DND-41 (cell line): Measurements from ENCODE around the gene ERC2.

Experiments
- ATAC-seq: fragments of 200-7000 bp; cut with Tn5 transposase; 3 replicates; pipeline ENCODE4 v1.9.1; 2021; ENCODE audit warnings: low read depth; ENCODE audit not compliant: insufficient read depth
- DNase-seq: peaks from one replicate; pipeline ENCODE4 v3.0.0-alpha.2; 2020
- H2AFZ ChIP-seq: 2 replicates; pipeline ENCODE4 v1.6.0; 2012; ENCODE audit warnings: low read depth, low read length
- H3K27ac ChIP-seq: 2 replicates; pipeline ENCODE4 v1.5.1; 2012; ENCODE audit warnings: low read length, inconsistent platforms
- H3K27me3 ChIP-seq: fragments of 200-600 bp; sonication (generic); 2 replicates; pipeline ENCODE4 v1.6.0; 2012; ENCODE audit warnings: low read length, mild to moderate bottlenecking, inconsistent platforms; ENCODE audit not compliant: insufficient read depth, poor library complexity
- H3K36me3 ChIP-seq: 2 replicates; pipeline ENCODE4 v1.5.1; 2012; ENCODE audit warnings: low read length, inconsistent platforms; ENCODE audit not compliant: insufficient read depth
- H3K4me1 ChIP-seq: 2 replicates; pipeline ENCODE4 v1.5.1; 2012; ENCODE audit warnings: mild to moderate bottlenecking, low read length; ENCODE audit not compliant: insufficient read depth
- H3K4me2 ChIP-seq: 2 replicates; pipeline ENCODE4 v1.6.0; 2012; ENCODE audit warnings: mild to moderate bottlenecking, moderate library complexity, low read length, inconsistent platforms; ENCODE audit not compliant: insufficient read depth
- H3K4me3 ChIP-seq, 2 experiments: fragments of 200-600 bp in 1 of 2; shearing (Covaris generic) in 1 of 2; 2 replicates each; pipeline ENCODE4 v1.5.1; 2012 to 2016; ENCODE audit warnings: inconsistent platforms in 2 of 2, low read length in 2 of 2, mild to moderate bottlenecking in 2 of 2, low read depth in 1 of 2, moderate library complexity in 1 of 2
- H3K79me2 ChIP-seq: 2 replicates; pipeline ENCODE4 v1.6.0; 2012; ENCODE audit warnings: low read length, inconsistent platforms; ENCODE audit not compliant: insufficient read depth
- H3K9ac ChIP-seq: 2 replicates; pipeline ENCODE4 v1.6.0; 2012; ENCODE audit warnings: low read depth, mild to moderate bottlenecking, inconsistent platforms, low read length, moderate library complexity
- H3K9me3 ChIP-seq: 2 replicates; pipeline ENCODE4 v1.5.1; 2012; ENCODE audit warnings: low read length, moderate library complexity, mild to moderate bottlenecking, inconsistent platforms; ENCODE audit not compliant: insufficient read depth, severe bottlenecking
- H4K20me1 ChIP-seq: 2 replicates; pipeline ENCODE4 v1.6.0; 2012; ENCODE audit warnings: low read length; ENCODE audit not compliant: insufficient read depth
- EZH2 ChIP-seq: IDR thresholded peaks from 3 replicates; pipeline ENCODE4 v1.6.1; 2012; ENCODE audit warnings: borderline replicate concordance, low read depth, mild to moderate bottlenecking, moderate library complexity, low read length, inconsistent platforms; ENCODE audit not compliant: severe bottlenecking
- TF ChIP-seq, protein P1 (sequence below): IDR thresholded peaks from 2 replicates; pipeline ENCODE4 v1.5.1; 2012; ENCODE audit warnings: borderline replicate concordance, low read length, moderate library complexity, mild to moderate bottlenecking; ENCODE audit not compliant: poor library complexity, severe bottlenecking; ENCODE audit errors: extremely low read depth

Gene ERC2

DNA sequence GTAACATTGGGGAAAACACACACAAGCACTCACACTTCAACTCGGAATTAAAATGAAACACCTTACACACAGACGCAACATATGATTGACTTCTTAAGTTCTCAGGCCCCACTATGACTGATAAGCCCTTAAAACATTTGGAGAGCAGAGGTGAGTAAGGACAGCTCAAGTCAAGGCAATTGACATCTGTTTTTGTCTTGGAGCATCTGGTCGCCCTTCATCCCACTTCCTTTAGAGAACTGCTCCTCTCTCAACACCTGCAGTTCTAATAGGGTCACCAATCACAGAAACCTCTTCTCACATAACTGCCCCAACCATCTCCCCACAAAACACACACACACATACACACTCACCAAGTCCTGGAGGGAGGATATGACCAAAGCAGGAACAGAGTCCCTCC is 43.4 kb downstream of the ERC2 start:
- Histone ChIP-seq H3K9ac (no peak overlapping the region), H4K20me1 (no peaks in the 10 kb centered on the region; the same call in 1 of the 2 replicates), H3K36me3 (no peaks in the 10 kb centered on the region), H3K4me2 (no peak overlapping the region), H3K4me1 (no peaks in the 10 kb centered on the region), H3K4me3 (no peak overlapping the region), H3K27ac (no peak overlapping the region), H2AFZ (no peak overlapping the region), H3K27me3 (peaks cover 18% of the 10 kb centered on the region), H3K79me2 (no peaks in the 10 kb centered on the region), H3K9me3 (no peaks in the 10 kb centered on the region)
- no peak for TF ChIP-seq EZH2
- TF ChIP-seq, protein P1, sequence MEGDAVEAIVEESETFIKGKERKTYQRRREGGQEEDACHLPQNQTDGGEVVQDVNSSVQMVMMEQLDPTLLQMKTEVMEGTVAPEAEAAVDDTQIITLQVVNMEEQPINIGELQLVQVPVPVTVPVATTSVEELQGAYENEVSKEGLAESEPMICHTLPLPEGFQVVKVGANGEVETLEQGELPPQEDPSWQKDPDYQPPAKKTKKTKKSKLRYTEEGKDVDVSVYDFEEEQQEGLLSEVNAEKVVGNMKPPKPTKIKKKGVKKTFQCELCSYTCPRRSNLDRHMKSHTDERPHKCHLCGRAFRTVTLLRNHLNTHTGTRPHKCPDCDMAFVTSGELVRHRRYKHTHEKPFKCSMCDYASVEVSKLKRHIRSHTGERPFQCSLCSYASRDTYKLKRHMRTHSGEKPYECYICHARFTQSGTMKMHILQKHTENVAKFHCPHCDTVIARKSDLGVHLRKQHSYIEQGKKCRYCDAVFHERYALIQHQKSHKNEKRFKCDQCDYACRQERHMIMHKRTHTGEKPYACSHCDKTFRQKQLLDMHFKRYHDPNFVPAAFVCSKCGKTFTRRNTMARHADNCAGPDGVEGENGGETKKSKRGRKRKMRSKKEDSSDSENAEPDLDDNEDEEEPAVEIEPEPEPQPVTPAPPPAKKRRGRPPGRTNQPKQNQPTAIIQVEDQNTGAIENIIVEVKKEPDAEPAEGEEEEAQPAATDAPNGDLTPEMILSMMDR: no peak
- no peak for ATAC-seq
- no peak for DNase-seq

DNA sequence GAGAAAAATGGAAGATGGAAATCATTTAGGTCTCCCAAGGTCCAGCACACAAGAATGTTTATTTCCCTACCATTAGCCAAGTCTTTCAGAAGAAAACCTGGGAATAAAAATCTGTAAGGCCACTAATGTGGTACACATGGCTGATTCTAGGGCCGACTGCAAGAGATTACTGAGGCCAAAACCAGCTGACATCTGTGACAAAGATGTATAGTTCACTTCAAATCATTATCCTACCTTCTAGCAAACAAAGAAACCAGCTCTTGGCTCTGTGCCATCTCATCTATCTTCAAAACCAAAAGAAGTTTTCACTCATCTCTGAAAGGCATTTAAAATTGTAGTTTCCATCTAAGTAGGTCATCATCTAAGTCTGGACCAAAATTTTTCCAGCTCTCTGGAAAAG is 43.9 kb downstream of the ERC2 start:
- Histone ChIP-seq H3K9me3 (no peaks in the 10 kb centered on the region), H3K4me1 (no peaks in the 10 kb centered on the region), H3K27me3 (peaks cover 17% of the 10 kb centered on the region), H3K27ac (no peak overlapping the region), H4K20me1 (no peaks in the 10 kb centered on the region; the same call in 1 of the 2 replicates), H3K79me2 (no peaks in the 10 kb centered on the region), H3K36me3 (no peaks in the 10 kb centered on the region), H3K9ac (no peak overlapping the region), H3K4me3 (no peak overlapping the region), H3K4me2 (no peak overlapping the region), H2AFZ (no peak overlapping the region)
- DNase-seq (no peak), ATAC-seq (no peak)
- TF ChIP-seq, protein P1: no peak
- no peak for TF ChIP-seq EZH2

DNA sequence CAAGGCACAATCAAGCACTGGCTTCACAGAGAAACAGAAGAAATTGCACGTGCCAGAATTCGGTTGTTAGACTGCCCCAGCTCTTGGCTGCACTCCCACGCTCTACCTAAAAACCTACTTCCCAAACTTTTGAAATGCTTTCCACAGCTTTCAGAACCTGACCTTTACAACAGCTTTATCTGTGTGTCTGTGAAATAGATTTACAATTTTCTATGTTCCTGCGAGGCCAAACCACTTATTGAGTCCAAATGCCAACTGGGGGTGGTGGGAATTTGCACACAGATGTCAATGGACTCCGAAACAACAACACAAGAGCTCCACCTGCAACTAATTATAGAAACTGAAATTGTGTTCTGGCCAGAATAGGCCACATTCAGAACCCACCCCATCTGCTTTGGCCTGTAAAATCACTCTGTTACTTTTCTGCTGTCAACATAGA is 44.6 kb downstream of the ERC2 start:
- Histone ChIP-seq H3K27me3 (peaks cover 14% of the 10 kb centered on the region), H3K4me3 (no peak overlapping the region), H3K4me2 (no peak overlapping the region), H2AFZ (no peak overlapping the region), H3K79me2 (no peaks in the 10 kb centered on the region), H3K9me3 (no peaks in the 10 kb centered on the region), H3K27ac (no peak overlapping the region), H4K20me1 (no peaks in the 10 kb centered on the region; the same call in 1 of the 2 replicates), H3K4me1 (no peaks in the 10 kb centered on the region), H3K9ac (no peak overlapping the region), H3K36me3 (no peaks in the 10 kb centered on the region)
- ATAC-seq: no peak
- TF ChIP-seq, protein P1: no peak
- TF ChIP-seq EZH2: no peak
- DNase-seq: no peak

DNA sequence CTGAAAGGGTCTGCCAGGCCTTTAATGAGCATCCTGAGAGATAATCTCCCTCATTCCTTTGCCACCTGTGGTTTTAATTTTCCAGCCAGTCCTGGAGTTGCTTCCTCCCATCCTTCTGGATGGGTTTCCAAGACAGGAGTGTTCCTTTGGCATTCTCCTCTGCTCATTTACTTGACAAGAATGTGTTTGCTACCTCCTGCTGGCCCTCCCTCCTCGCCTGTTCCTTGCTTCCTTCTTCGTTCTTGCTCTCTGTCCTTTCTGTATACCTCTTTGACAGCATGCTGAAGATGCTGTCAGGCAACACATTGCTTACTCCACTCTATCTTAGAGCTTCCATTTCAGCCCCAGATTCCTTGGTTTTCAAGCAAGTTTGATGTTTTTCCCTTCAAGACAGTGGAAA is 46.0 kb downstream of the ERC2 start:
- no peak overlapping the region for H3K9ac ChIP-seq
- no peak overlapping the region for H3K4me3 ChIP-seq
- peaks cover 14% of the 10 kb centered on the region for H3K27me3 ChIP-seq
- DNase-seq (no peak), ATAC-seq (no peak)
- no peak for TF ChIP-seq EZH2
- TF ChIP-seq, protein P1: no peak
- H3K79me2 ChIP-seq: no peaks in the 10 kb centered on the region
- no peaks in the 10 kb centered on the region for H3K36me3 ChIP-seq
- H3K4me2 ChIP-seq: no peak overlapping the region
- no peaks in the 10 kb centered on the region; the same call in 1 of the 2 replicates for H4K20me1 ChIP-seq
- H3K9me3 ChIP-seq: no peaks in the 10 kb centered on the region
- no peak overlapping the region for H2AFZ ChIP-seq
- no peaks in the 10 kb centered on the region for H3K4me1 ChIP-seq
- no peak overlapping the region for H3K27ac ChIP-seq
